Breast epithelium (tissue), 4 donors: ENCODE data around the gene MTCL1. TPM values are rescaled to one million over a fixed set of nuclear protein-coding genes. Genes with fewer than 3 reads are reported as not detected.

ENCODE experiments used
- DNase-seq, 2 donors: peaks; one replicate each; pipeline ENCODE4 v3.0.0-alpha.2; 2019; ENCODE audit warnings: low spot score in 2 of 2
- H3K27ac ChIP-seq, 2 donors: fragments of 200-600 bp; sonication (generic) in 1 of 2; one replicate each; pipeline ENCODE4 v1.5.1; 2016 to 2019; ENCODE audit warnings: mild to moderate bottlenecking in 1 of 2
- H3K27me3 ChIP-seq, 2 donors: fragments of 200-600 bp; sonication (generic) in 1 of 2; one replicate each; pipeline versions ENCODE4 v1.5.1 to v1.6.0; 2017 to 2019; ENCODE audit warnings: control low read depth in 1 of 2, mild to moderate bottlenecking in 1 of 2
- H3K36me3 ChIP-seq: fragments of 200-600 bp; one replicate; pipeline ENCODE4 v1.5.1; 2019
- H3K4me1 ChIP-seq, 2 donors: fragments of 200-600 bp; sonication (generic); one replicate each; pipeline ENCODE4 v1.5.1; 2016 to 2019; ENCODE audit warnings: control low read depth in 1 of 2
- H3K4me3 ChIP-seq, 3 donors: fragments of 200-600 bp; sonication (generic); 1 replicate in 2 of 3; 2 replicates in 1 of 3; pipeline ENCODE4 v1.5.1; 2016 to 2019; ENCODE audit warnings: mild to moderate bottlenecking in 3 of 3, moderate library complexity in 2 of 3
- H3K9me3 ChIP-seq, 2 donors: fragments of 200-600 bp; sonication (generic) in 1 of 2; one replicate each; pipeline ENCODE4 v1.5.1; 2016 to 2019; ENCODE audit warnings: control low read depth in 1 of 2
- CTCF ChIP-seq, 3 donors: fragments of 450-650 bp; IDR thresholded peaks; one replicate each; pipeline ENCODE4 v1.5.1; 2016 to 2017; ENCODE audit warnings: antibody characterized with exemption in 3 of 3, mild to moderate bottlenecking in 3 of 3, moderate library complexity in 3 of 3
- POLR2A ChIP-seq: fragments of 450-650 bp; IDR thresholded peaks from one replicate; pipeline ENCODE4 v1.6.1; 2016; ENCODE audit warnings: antibody characterized with exemption, mild to moderate bottlenecking, moderate library complexity
- POLR2AphosphoS5 ChIP-seq, 3 donors: sonication (generic); formaldehyde crosslinking; IDR thresholded peaks; one replicate each; pipeline ENCODE4 v1.6.1; 2017; ENCODE audit warnings: antibody characterized with exemption in 3 of 3
- intact Hi-C: fragments of 100-400 bp; cut with DNase I; formaldehyde crosslinking; loops from one replicate; pipeline ENCODE4 v1.15.1; 2023; ENCODE audit warnings: low total_unique reads
- total RNA-seq, 3 donors: library from RNA; depleted of rRNA; stranded (reverse); fragments of >200 nt; gene quantifications; one replicate each; pipeline ENCODE4 v1.1.0, GENCODE V29; 2016

Gene MTCL1
- total RNA-seq, 3 donors from 2014 or later, result 4.9 to 9.1 (median 7.2) TPM

DNA sequence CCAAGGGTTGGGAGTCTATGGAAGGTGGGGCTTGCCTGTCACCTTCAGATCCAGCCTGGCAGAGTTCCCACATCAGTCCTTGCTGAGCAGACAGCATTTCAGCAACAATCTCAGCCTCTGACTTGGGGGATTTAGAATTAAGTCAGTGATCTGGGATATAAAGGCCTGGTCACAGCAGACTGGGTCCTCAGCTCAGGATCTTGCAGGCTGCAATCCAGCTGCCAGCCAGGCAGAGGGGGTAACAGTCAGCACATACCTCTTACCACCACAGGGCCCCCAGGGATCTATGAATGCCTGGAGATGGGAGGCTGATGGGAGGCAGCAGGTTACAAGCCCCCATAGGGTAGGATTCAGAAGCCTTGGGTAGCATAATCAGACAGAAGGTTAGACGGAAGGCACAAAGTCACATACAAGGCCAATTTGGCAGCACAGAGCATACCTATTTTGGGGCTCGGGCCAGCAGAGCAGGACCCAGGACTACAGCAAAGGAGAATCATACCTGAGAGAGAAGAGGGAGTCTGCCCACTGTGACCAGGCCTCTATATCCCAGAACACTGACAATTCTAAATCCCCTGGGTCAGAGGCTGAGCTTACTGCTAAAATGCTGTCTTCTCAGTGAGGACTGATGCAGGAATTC lies 163.5 kb downstream of the MTCL1 start:
- no peaks in the 10 kb centered on the region for H3K4me1 ChIP-seq
- no peak overlapping the region for H3K4me3 ChIP-seq
- intact Hi-C loops, result loop anchor here (10.0 kb wide), 1 partner anchor 1426 kb away; no protein-coding TSS in a partner anchor
- H3K27me3 ChIP-seq, result no peaks in the 10 kb centered on the region
- DNase-seq, result no peak
- no peaks in the 10 kb centered on the region for H3K9me3 ChIP-seq
- no peak for TF ChIP-seq CTCF (IDR thresholded peaks at IDR 0.05)
- TF ChIP-seq POLR2AphosphoS5 (IDR thresholded peaks at IDR 0.05), result no peak
- H3K36me3 ChIP-seq, result no peaks in the 10 kb centered on the region
- no peak overlapping the region for H3K27ac ChIP-seq

DNA sequence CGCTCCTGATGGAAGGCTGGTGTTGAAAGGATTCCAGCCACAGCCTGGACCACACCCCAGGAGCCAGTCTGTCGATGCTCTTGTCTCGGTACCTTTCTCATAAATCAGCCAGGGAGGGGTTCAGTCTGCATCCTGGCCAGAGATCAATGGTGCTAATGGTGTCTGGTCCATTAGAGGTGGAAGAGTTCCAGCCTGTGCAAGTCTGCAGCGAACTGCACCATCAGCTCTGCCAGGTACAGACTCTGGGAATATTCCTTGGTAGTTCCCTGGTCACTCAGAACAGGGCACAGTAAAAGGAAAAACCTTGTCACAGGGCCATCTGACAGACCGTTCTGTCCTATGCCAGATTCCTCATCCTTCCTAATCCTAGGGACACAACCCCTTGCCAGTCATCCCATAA lies 164.3 kb downstream of the MTCL1 start:
- intact Hi-C loops, result loop anchor here (10.0 kb wide), 1 partner anchor 1425 kb away; no protein-coding TSS in a partner anchor
- Histone ChIP-seq H3K27ac (no peak overlapping the region), H3K27me3 (no peaks in the 10 kb centered on the region), H3K4me1 (no peaks in the 10 kb centered on the region), H3K9me3 (no peaks in the 10 kb centered on the region), H3K4me3 (no peak overlapping the region), H3K36me3 (no peaks in the 10 kb centered on the region)
- TF ChIP-seq POLR2AphosphoS5 (IDR thresholded peaks at IDR 0.05), result no peak
- TF ChIP-seq POLR2A, result no peak
- TF ChIP-seq CTCF (IDR thresholded peaks at IDR 0.05), result no peak
- no peak for DNase-seq

- no peak for TF ChIP-seq POLR2A
- Histone ChIP-seq H3K9me3 (no peaks in the 10 kb centered on the region), H3K27me3 (no peaks in the 10 kb centered on the region), H3K4me3 (no peak overlapping the region), H3K27ac (no peak overlapping the region), H3K4me1 (no peaks in the 10 kb centered on the region), H3K36me3 (no peaks in the 10 kb centered on the region)
- no peak for DNase-seq
- intact Hi-C loops, result no loop called here
Measured at GRCh38 chr18:8870528-8870927, 165.2 kb downstream of the MTCL1 start.

DNA sequence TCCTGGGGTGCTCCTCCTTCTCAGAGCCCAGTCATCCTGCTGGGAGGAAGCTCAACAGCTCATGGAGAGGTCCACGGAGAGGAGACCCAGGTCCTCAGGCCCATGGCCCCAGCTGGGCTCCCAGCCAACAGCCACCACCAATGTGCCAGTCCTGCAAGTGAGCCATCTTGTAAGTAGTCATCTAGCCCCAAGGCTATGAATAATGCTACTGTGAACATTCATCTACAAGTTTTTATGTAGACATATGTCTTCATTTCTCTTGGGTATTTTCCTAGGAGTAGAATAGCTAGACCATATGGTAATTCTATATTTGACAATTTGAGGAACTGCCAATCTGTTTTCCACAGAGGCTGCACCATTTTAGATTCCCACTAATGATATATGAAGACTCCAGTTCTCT lies 166.1 kb downstream of the MTCL1 start:
- intact Hi-C loops, result no loop called here
- Histone ChIP-seq H3K36me3 (no peaks in the 10 kb centered on the region), H3K4me1 (no peaks in the 10 kb centered on the region), H3K27ac (no peak overlapping the region), H3K4me3 (no peak overlapping the region), H3K9me3 (no peaks in the 10 kb centered on the region), H3K27me3 (no peaks in the 10 kb centered on the region)
- no peak for DNase-seq
- no peak for TF ChIP-seq POLR2A
- TF ChIP-seq POLR2AphosphoS5 (IDR thresholded peaks at IDR 0.05), result no peak
- TF ChIP-seq CTCF (IDR thresholded peaks at IDR 0.05), result no peak

GRCh38 chr18:8874872-8875271 lies 169.5 kb downstream of the MTCL1 start:
- Histone ChIP-seq H3K4me3 (no peak overlapping the region), H3K4me1 (no peaks in the 10 kb centered on the region)
- TF ChIP-seq POLR2A (no peak), CTCF (IDR thresholded peaks at IDR 0.05) (no peak), POLR2AphosphoS5 (IDR thresholded peaks at IDR 0.05) (no peak)

More at GRCh38 chr18:8874872-8875271, 169.5 kb downstream of the MTCL1 start:
- Histone ChIP-seq H3K27me3 (no peaks in the 10 kb centered on the region), H3K36me3 (no peaks in the 10 kb centered on the region), H3K27ac (no peak overlapping the region), H3K9me3 (no peaks in the 10 kb centered on the region)
- intact Hi-C loops, result no loop called here
- DNase-seq, result no peak
